ENCODE data around the gene PMEPA1.

PMEPA1 gene

GRCh38 chr20:57610261-57610952, 99.4 kb downstream of the PMEPA1 start:
- TF ChIP-seq CTCF (IDR thresholded peaks at IDR 0.05; ENCODE audit: low read depth, low read length): no peak
- no peak for DNase-seq (ENCODE audit: extremely low read depth, low read depth)

GRCh38 chr20:57609842-57610167, 100.0 kb downstream of the PMEPA1 start:
- DNase-seq (ENCODE audit: extremely low read depth, low read depth): no peak
- no peak for TF ChIP-seq CTCF (IDR thresholded peaks at IDR 0.05; ENCODE audit: low read depth, low read length)

- no peak for DNase-seq (ENCODE audit: extremely low read depth, low read depth)
- no peak for TF ChIP-seq CTCF (IDR thresholded peaks at IDR 0.05; ENCODE audit: low read depth, low read length)
Observed at GRCh38 chr20:57609086-57609841, 100.6 kb downstream of the PMEPA1 start.

- no peak for TF ChIP-seq CTCF (IDR thresholded peaks at IDR 0.05; ENCODE audit: low read depth, low read length)
- DNase-seq (ENCODE audit: extremely low read depth, low read depth): no peak
Observed at GRCh38 chr20:57608516-57608915, 101.3 kb downstream of the PMEPA1 start.

GRCh38 chr20:57605878-57606277, 103.9 kb downstream of the PMEPA1 start:
- TF ChIP-seq CTCF (IDR thresholded peaks at IDR 0.05; ENCODE audit: low read depth, low read length): no peak
- no peak for DNase-seq (ENCODE audit: extremely low read depth, low read depth)

- no peak for DNase-seq (ENCODE audit: extremely low read depth, low read depth)
- no peak for TF ChIP-seq CTCF (IDR thresholded peaks at IDR 0.05; ENCODE audit: low read depth, low read length)
Observed at GRCh38 chr20:57605045-57605444, 104.8 kb downstream of the PMEPA1 start.

- no peak for DNase-seq (ENCODE audit: extremely low read depth, low read depth)
Observed at GRCh38 chr20:57603120-57603519, 106.7 kb downstream of the PMEPA1 start.

More at GRCh38 chr20:57603120-57603519, 106.7 kb downstream of the PMEPA1 start:
- no peak for TF ChIP-seq CTCF (IDR thresholded peaks at IDR 0.05; ENCODE audit: low read depth, low read length)

Data from AG09319 (cell line).